ENCODE data around the gene PCDHB3. TPM values are rescaled to one million over a fixed set of nuclear protein-coding genes. Genes with fewer than 3 reads are reported as not detected.
"Not testable (repeated sequence)": the region's sequence is repeated elsewhere in the genome, so short reads cannot be mapped to it uniquely, and the experiment has no call there.

The PCDHB3 gene
- total RNA-seq, 4 donors from 2014 or later: 3.9 to 7.4 (median 4.9) TPM

- TF ChIP-seq CTCF (IDR thresholded peaks at IDR 0.05) (peak in 1 of 5 experiments; percentile 7), POLR2A (IDR thresholded peaks at IDR 0.05) (no peak)
- Histone ChIP-seq H3K27me3 (no peaks in the 10 kb centered on the region), H3K36me3 (no peaks in the 10 kb centered on the region), H3K4me1 (no peaks in the 10 kb centered on the region), H3K9me3 (peaks cover 0 to 100% (median 35%) of the 10 kb centered on the region in 4 donors), H3K27ac (no peak within 1 kb of the TSS), H3K4me3 (peak within 1 kb of the TSS in 1 of 4 donors; percentile 18)
- no peak for DNase-seq (ENCODE audit: low spot score in 2 of 2)
- WGBS, 2 donors: 19 to 26% methylated on average over 18 of the region's 18 CpGs
Observed at GRCh38 chr5:141149812-141150211, 49.5 kb downstream of the PCDHB3 start, which contains the start of gene PCDHB6. Gene PCDHB6, plus strand, starts transcription at chr5:141150057. Its CDS starts 201 bp downstream, at chr5:141150258.

GRCh38 chr5:141150224-141150992 is 50.1 kb downstream of the PCDHB3 start:
- Histone ChIP-seq H3K9me3 (peaks cover 0 to 100% (median 33%) of the 10 kb centered on the region in 4 donors), H3K27ac (no peak overlapping the region), H3K27me3 (no peaks in the 10 kb centered on the region), H3K36me3 (no peaks in the 10 kb centered on the region), H3K4me3 (peak overlapping the region in 1 of 4 donors; percentile 18), H3K4me1 (no peaks in the 10 kb centered on the region)
- no peak for DNase-seq (ENCODE audit: low spot score in 2 of 2)
- 54 to 56% methylated on average over 33 of the region's 33 CpGs for WGBS, 2 donors
- no peak for TF ChIP-seq POLR2A (IDR thresholded peaks at IDR 0.05)
- TF ChIP-seq EP300 (IDR thresholded peaks at IDR 0.05): no peak

GRCh38 chr5:141150993-141151325 is 50.7 kb downstream of the PCDHB3 start:
- Histone ChIP-seq H3K27me3 (no peaks in the 10 kb centered on the region), H3K4me3 (no peak overlapping the region), H3K27ac (no peak overlapping the region), H3K36me3 (no peaks in the 10 kb centered on the region), H3K4me1 (no peaks in the 10 kb centered on the region), H3K9me3 (peaks cover 0 to 100% (median 33%) of the 10 kb centered on the region in 4 donors)
- DNase-seq (ENCODE audit: low spot score in 2 of 2): no peak
- WGBS, 2 donors: 44 to 53% methylated on average over 13 of the region's 13 CpGs
- TF ChIP-seq POLR2A (IDR thresholded peaks at IDR 0.05) (no peak), CTCF (IDR thresholded peaks at IDR 0.05) (no peak), EP300 (IDR thresholded peaks at IDR 0.05) (no peak)

- H3K27ac ChIP-seq; H3K27me3 ChIP-seq; H3K4me3 ChIP-seq; DNase-seq (ENCODE audit: low spot score in 2 of 2); H3K4me1 ChIP-seq; H3K36me3 ChIP-seq: not testable (repeated sequence)
- WGBS, 2 donors: 53 to 77% methylated on average over 26 to 28 of the region's 41 CpGs
- H3K9me3 ChIP-seq: peaks cover 0 to 100% (median 33%) of the 10 kb centered on the region in 4 donors
Observed at GRCh38 chr5:141151632-141152031, 51.4 kb downstream of the PCDHB3 start.

- H3K27ac ChIP-seq; DNase-seq (ENCODE audit: low spot score in 2 of 2); H3K36me3 ChIP-seq; H3K4me3 ChIP-seq; H3K27me3 ChIP-seq; H3K4me1 ChIP-seq: not testable (repeated sequence)
- H3K9me3 ChIP-seq: peaks cover 0 to 100% (median 33%) of the 10 kb centered on the region in 4 donors
- 40 to 57% methylated on average over 13 to 30 of the region's 36 CpGs for WGBS, 2 donors
Observed at GRCh38 chr5:141152096-141152495, 51.8 kb downstream of the PCDHB3 start.

Other genes with a start within 250 kb of the PCDHB3 start
- gene PCDHA10, start 244.6 kb upstream of the PCDHB3 start, total RNA-seq: 1 to 10 TPM in 3 of 4 donors, under 1 TPM in 1; 0.78 to 4.4 (median 2.4) TPM
- gene PCDHA11, start 231.5 kb upstream of the PCDHB3 start, total RNA-seq: 1 to 10 TPM in 1 of 4 donors, under 1 TPM in 3; 0.60 to 1.3 (median 0.91) TPM
- 10 to 100 TPM in 1 of 4 donors, 1 to 10 TPM in 3; 3.3 to 10.5 (median 6.7) TPM for gene PCDHA12, start 225.2 kb upstream of the PCDHB3 start, total RNA-seq
- gene PCDHA13, start 218.3 kb upstream of the PCDHB3 start, total RNA-seq: 1 to 10 TPM in 3 of 4 donors, under 1 TPM in 1; 0.66 to 3.0 (median 1.7) TPM
- gene PCDHAC1, start 174.2 kb upstream of the PCDHB3 start, total RNA-seq: 1 to 10 TPM; 1.2 to 3.3 (median 2.7) TPM
- gene PCDHAC2, start 134.0 kb upstream of the PCDHB3 start, total RNA-seq: 1 to 10 TPM in 3 of 4 donors, under 1 TPM in 1; 0.78 to 4.2 (median 2.5) TPM
- gene PCDHB1, start 49.1 kb upstream of the PCDHB3 start, total RNA-seq: under 1 TPM in 1 of 4 donors, not detected in 3; 0.21 TPM
- 1 to 10 TPM; 1.7 to 7.5 (median 4.6) TPM for gene PCDHB2, start 5.9 kb upstream of the PCDHB3 start, total RNA-seq
- gene PCDHB4, start 21.3 kb downstream of the PCDHB3 start, total RNA-seq: 10 to 100 TPM in 3 of 4 donors, 1 to 10 TPM in 1; 7.3 to 19.8 (median 14.8) TPM
- 10 to 100 TPM in 2 of 4 donors, 1 to 10 TPM in 2; 5.9 to 15.5 (median 9.6) TPM for gene PCDHB5, start 34.7 kb downstream of the PCDHB3 start, total RNA-seq
- 1 to 10 TPM; 1.8 to 3.7 (median 2.4) TPM for gene PCDHB6, start 49.6 kb downstream of the PCDHB3 start, total RNA-seq
- 1 to 10 TPM; 4.4 to 7.1 (median 5.5) TPM for gene PCDHB7, start 72.2 kb downstream of the PCDHB3 start, total RNA-seq
- gene PCDHB8, start 77.3 kb downstream of the PCDHB3 start, total RNA-seq: 1 to 10 TPM; 1.0 to 4.2 (median 3.5) TPM
- 10 to 100 TPM in 3 of 4 donors, 1 to 10 TPM in 1; 9.2 to 17.7 (median 14.6) TPM for gene PCDHB16, start 81.9 kb downstream of the PCDHB3 start, total RNA-seq
- gene PCDHB9, start 86.7 kb downstream of the PCDHB3 start, total RNA-seq: 1 to 10 TPM; 4.6 to 9.2 (median 7.4) TPM
- gene PCDHB10, start 91.9 kb downstream of the PCDHB3 start, total RNA-seq: 10 to 100 TPM in 1 of 4 donors, 1 to 10 TPM in 3; 4.8 to 10.4 (median 5.6) TPM
- 1 to 10 TPM; 6.9 to 8.6 (median 7.6) TPM for gene PCDHB11, start 99.2 kb downstream of the PCDHB3 start, total RNA-seq
- gene PCDHB12, start 108.2 kb downstream of the PCDHB3 start, total RNA-seq: 10 to 100 TPM in 3 of 4 donors, 1 to 10 TPM in 1; 5.7 to 12.6 (median 12.2) TPM
- gene PCDHB13, start 113.4 kb downstream of the PCDHB3 start, total RNA-seq: 1 to 10 TPM; 8.2 to 9.8 (median 9.2) TPM
- gene PCDHB14, start 122.9 kb downstream of the PCDHB3 start, total RNA-seq: 10 to 100 TPM in 2 of 4 donors, 1 to 10 TPM in 2; 6.6 to 13.0 (median 10.3) TPM
- gene PCDHB15, start 144.9 kb downstream of the PCDHB3 start, total RNA-seq: 1 to 10 TPM; 5.4 to 7.6 (median 6.4) TPM
- gene SLC25A2, start 203.6 kb downstream of the PCDHB3 start, total RNA-seq: 1 to 10 TPM in 1 of 4 donors, under 1 TPM in 1, not detected in 2; 0.42 to 4.8 TPM
- 10 to 100 TPM; 49.5 to 80.0 (median 59.5) TPM for gene TAF7, start 220.3 kb downstream of the PCDHB3 start, total RNA-seq
- gene PCDHGA1, start 230.0 kb downstream of the PCDHB3 start, total RNA-seq: 1 to 10 TPM in 3 of 4 donors, under 1 TPM in 1; 0.90 to 2.5 (median 1.8) TPM
- 10 to 100 TPM in 3 of 4 donors, 1 to 10 TPM in 1; 9.6 to 20.4 (median 12.7) TPM for gene PCDHGA2, start 238.3 kb downstream of the PCDHB3 start, total RNA-seq
- gene PCDHGA3, start 243.4 kb downstream of the PCDHB3 start, total RNA-seq: 10 to 100 TPM in 1 of 4 donors, 1 to 10 TPM in 3; 6.5 to 10.5 (median 8.7) TPM
- 1 to 10 TPM; 4.3 to 8.4 (median 6.8) TPM for gene PCDHGB1, start 249.6 kb downstream of the PCDHB3 start, total RNA-seq

All from tibial nerve (tissue), 4 donors.